ENCODE data around the gene HPSE. TPM values are rescaled to one million over a fixed set of nuclear protein-coding genes. Genes with fewer than 3 reads are reported as not detected.

The HPSE gene
- total RNA-seq, 4 donors from 2014 or later = 0.42 to 1.5 (median 0.88) TPM

- intact Hi-C loops (cut with DNase I) = no loop called here
- no peak for TF ChIP-seq POLR2A (IDR thresholded peaks at IDR 0.05; ENCODE audit: low read depth)
- TF ChIP-seq CTCF (IDR thresholded peaks at IDR 0.05) = no peak
- no peak for TF ChIP-seq POLR2AphosphoS5 (IDR thresholded peaks at IDR 0.05)
- TF ChIP-seq EP300 (IDR thresholded peaks at IDR 0.05) = no peak
- DNase-seq (ENCODE audit: extremely low spot score) = no peak
- Histone ChIP-seq H3K36me3 (no peaks in the 10 kb centered on the region), H3K27ac (replicated peaks in 1 of 4) (no peak overlapping the region), H3K27me3 (no peaks in the 10 kb centered on the region), H3K9me3 (no peaks in the 10 kb centered on the region), H3K4me3 (no peak overlapping the region), H3K4me1 (no peaks in the 10 kb centered on the region)
- 77% methylated on average over 9 of the region's 9 CpGs for WGBS
Measured at GRCh38 chr4:83362492-83363329, 28.1 kb upstream of the HPSE start.

- WGBS = 92% methylated on average over 7 of the region's 7 CpGs
- H3K27ac ChIP-seq (replicated peaks in 1 of 4) = no peak overlapping the region
- peaks cover 0 to 7% (median 2%) of the 10 kb centered on the region in 4 donors for H3K4me1 ChIP-seq
- no peak overlapping the region for H3K4me3 ChIP-seq
- intact Hi-C loops (cut with DNase I) = no loop called here
- no peaks in the 10 kb centered on the region for H3K9me3 ChIP-seq
- no peak for DNase-seq (ENCODE audit: extremely low spot score)
- H3K27me3 ChIP-seq = no peaks in the 10 kb centered on the region
- TF ChIP-seq CTCF (IDR thresholded peaks at IDR 0.05) (no peak), EP300 (IDR thresholded peaks at IDR 0.05) (no peak), POLR2A (IDR thresholded peaks at IDR 0.05; ENCODE audit: low read depth) (no peak), POLR2AphosphoS5 (IDR thresholded peaks at IDR 0.05) (no peak)
- no peaks in the 10 kb centered on the region for H3K36me3 ChIP-seq
Measured at GRCh38 chr4:83361416-83362103, 26.9 kb upstream of the HPSE start.

GRCh38 chr4:83360018-83360417 is 25.4 kb upstream of the HPSE start:
- H3K27ac ChIP-seq (replicated peaks in 1 of 4) = no peak overlapping the region
- H3K27me3 ChIP-seq = no peaks in the 10 kb centered on the region
- no peak for TF ChIP-seq POLR2AphosphoS5 (IDR thresholded peaks at IDR 0.05)
- DNase-seq (ENCODE audit: extremely low spot score) = no peak
- H3K4me3 ChIP-seq = no peak overlapping the region
- 96% methylated on average over 4 of the region's 4 CpGs for WGBS
- peaks cover 0 to 7% (median 3%) of the 10 kb centered on the region in 4 donors for H3K4me1 ChIP-seq
- H3K9me3 ChIP-seq = no peaks in the 10 kb centered on the region
- intact Hi-C loops (cut with DNase I) = no loop called here
- no peaks in the 10 kb centered on the region for H3K36me3 ChIP-seq

GRCh38 chr4:83358410-83358809 is 23.8 kb upstream of the HPSE start:
- TF ChIP-seq EP300 (IDR thresholded peaks at IDR 0.05) = no peak
- TF ChIP-seq CTCF (IDR thresholded peaks at IDR 0.05) = no peak
- TF ChIP-seq POLR2A (IDR thresholded peaks at IDR 0.05; ENCODE audit: low read depth) = no peak
- no peak for TF ChIP-seq POLR2AphosphoS5 (IDR thresholded peaks at IDR 0.05)
- Histone ChIP-seq H3K4me3 (no peak overlapping the region), H3K36me3 (no peaks in the 10 kb centered on the region), H3K27me3 (no peaks in the 10 kb centered on the region), H3K9me3 (peaks cover 0 to 8% (median 0%) of the 10 kb centered on the region in 4 donors), H3K4me1 (peaks cover 0 to 7% (median 3%) of the 10 kb centered on the region in 4 donors), H3K27ac (replicated peaks in 1 of 4) (no peak overlapping the region)
- DNase-seq (ENCODE audit: extremely low spot score) = no peak
- WGBS = 86% methylated on average over 1 of the region's 1 CpG
- intact Hi-C loops (cut with DNase I) = no loop called here

GRCh38 chr4:83356899-83357661 is 22.4 kb upstream of the HPSE start:
- TF ChIP-seq POLR2AphosphoS5 (IDR thresholded peaks at IDR 0.05) (no peak), CTCF (IDR thresholded peaks at IDR 0.05) (no peak), POLR2A (IDR thresholded peaks at IDR 0.05; ENCODE audit: low read depth) (no peak), EP300 (IDR thresholded peaks at IDR 0.05) (no peak)
- H3K9me3 ChIP-seq = peaks cover 0 to 11% (median 0%) of the 10 kb centered on the region in 4 donors
- WGBS = 65% methylated on average over 4 of the region's 4 CpGs
- H3K36me3 ChIP-seq = no peaks in the 10 kb centered on the region
- no peak for DNase-seq (ENCODE audit: extremely low spot score)
- no peak overlapping the region for H3K4me3 ChIP-seq
- H3K27me3 ChIP-seq = no peaks in the 10 kb centered on the region
- no peak overlapping the region for H3K27ac ChIP-seq (replicated peaks in 1 of 4)
- peaks cover 0 to 7% (median 3%) of the 10 kb centered on the region in 4 donors for H3K4me1 ChIP-seq
- intact Hi-C loops (cut with DNase I) = no loop called here
